ENCODE measurements around the gene SOHLH2.

Gene SOHLH2

DNA sequence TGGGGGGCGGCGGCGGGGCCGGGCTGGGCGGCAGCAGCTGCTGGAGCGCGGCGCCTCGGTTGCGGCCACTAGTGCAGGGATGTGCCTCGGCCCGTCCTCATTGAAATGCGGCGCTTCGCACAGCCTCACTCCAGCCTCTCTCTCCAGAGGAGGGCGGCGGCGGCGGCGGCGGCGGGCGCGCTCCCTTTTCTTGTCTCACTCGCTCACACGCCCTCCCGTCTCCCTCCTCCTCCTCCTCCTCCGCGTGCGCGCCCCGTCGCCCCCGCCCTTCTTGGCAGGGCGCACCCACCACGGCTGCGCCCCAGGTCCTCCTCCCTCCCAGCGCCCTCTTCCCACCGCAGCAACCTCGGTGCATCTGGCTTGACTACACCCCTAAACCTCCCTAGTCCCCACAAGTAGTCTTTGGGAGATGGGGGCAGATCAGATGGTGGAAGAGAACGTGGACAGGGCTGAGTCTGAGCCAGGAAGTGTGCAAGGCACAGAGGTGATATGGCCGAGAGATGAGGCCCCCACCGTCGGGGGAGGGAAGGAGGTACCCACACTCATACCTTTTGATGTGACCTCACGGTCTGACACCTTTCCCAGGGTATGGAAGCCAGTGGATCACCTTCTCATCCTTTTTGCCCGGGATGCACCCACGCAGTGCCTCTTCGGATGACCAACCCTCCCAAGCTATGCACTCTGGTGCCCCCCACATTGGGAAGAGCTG lies 83.0 kb downstream of the SOHLH2 start, which contains the start of gene DCLK1:
Gene DCLK1 (minus strand): TSS at position 161 of the 709 bp plus-strand sequence.
- no peak for DNase-seq (ENCODE audit: low read depth)

DNA sequence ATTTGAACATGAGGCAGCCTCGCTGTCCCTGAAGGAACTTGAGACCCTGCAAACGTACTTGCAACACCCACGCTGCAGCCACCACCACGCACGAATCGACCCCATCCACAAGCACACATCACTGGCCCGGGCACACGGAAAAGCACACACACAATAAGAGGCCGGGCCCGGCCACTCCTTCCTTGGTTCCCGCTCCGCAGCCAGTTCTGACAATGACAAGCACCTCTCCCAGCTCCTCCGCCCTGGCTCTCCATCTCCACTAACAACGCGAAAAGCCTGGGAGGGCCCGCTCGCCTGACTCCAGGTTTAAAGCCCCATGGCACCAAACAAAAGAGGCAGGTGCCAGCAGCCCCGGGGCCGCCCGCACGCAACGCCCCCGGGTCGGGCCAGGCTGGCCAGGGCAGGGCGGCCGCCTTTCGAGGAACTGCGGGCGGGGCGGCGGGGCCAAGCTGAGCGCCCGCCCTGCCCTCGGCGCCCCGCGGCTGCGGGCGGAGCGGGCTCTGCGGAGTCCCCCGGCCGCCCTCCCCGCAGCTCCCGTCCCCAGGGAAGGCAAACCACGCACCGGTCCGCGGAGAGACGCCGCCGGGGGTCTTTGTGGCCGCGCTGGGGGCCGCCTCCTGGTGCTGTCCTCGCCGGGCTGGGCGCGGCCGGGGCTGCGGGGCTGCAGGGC lies 83.7 kb downstream of the SOHLH2 start:
- no peak for DNase-seq (ENCODE audit: low read depth)

- DNase-seq (ENCODE audit: low read depth): no peak
These were observed 84.2 kb downstream of the SOHLH2 start for GRCh38 chr13:36130193-36130551.

- no peak for DNase-seq (ENCODE audit: low read depth)
These were observed 84.8 kb downstream of the SOHLH2 start for GRCh38 chr13:36129539-36129938.

GRCh38 chr13:36126491-36126890 lies 87.9 kb downstream of the SOHLH2 start:
- no peak for DNase-seq (ENCODE audit: low read depth)

- no peak for DNase-seq (ENCODE audit: low read depth)
These were observed 88.5 kb downstream of the SOHLH2 start for GRCh38 chr13:36125841-36126240.

DNA sequence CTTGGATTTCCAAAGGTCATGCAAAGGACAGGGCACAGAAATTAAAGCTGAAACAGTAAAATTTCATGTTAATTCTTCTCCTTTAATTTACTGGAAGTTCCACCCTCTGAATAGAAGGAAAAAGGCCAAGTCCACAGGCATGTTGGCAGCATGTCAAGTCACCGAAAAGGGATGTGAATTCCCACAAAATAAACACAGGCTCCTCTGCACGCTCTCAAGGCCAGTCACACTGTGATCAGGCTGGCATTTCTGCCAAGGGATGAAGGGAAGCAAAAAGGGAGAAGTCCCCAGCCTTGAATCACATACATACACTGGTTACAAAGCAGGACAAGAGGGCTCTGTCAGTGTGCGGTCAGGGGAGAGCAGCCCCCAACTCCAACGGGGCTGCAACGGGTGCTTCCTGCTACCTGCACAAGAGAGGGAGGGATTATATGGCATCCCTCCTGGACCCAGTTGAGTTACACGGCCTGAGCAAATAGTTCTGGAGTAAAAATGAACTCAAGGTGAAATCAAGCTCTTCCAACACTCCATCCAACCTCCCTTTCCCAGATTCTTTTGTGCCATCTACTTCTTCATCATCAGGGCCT lies 90.0 kb downstream of the SOHLH2 start:
- DNase-seq (ENCODE audit: low read depth): no peak
